H1 (cell line): ENCODE results near the gene PHF13. TPM values are rescaled to one million over a fixed set of nuclear protein-coding genes. Genes with fewer than 3 reads are reported as not detected.

ENCODE experiments used
- CBX8 ChIP-seq: fragments of 300-800, 300-1000 bp; sonication (generic); IDR thresholded peaks from 2 replicates; pipeline ENCODE4 v1.7.1; 2016; ENCODE audit warnings: low read depth, low read length, borderline replicate concordance
- EGR1 ChIP-seq: IDR thresholded peaks from 2 replicates; pipeline ENCODE4 v1.6.1; 2011; ENCODE audit warnings: low read depth, low read length, borderline replicate concordance
- HDAC2 ChIP-seq, 2 experiments: fragments of 300-600 bp in 1 of 2; sonication (generic) in 1 of 2; IDR thresholded peaks; 2 replicates each; pipeline ENCODE4 v1.6.1; 2011 to 2012; ENCODE audit warnings: low read depth in 2 of 2, low read length in 2 of 2, mild to moderate bottlenecking in 2 of 2, moderate library complexity in 2 of 2, borderline replicate concordance in 1 of 2, inconsistent platforms in 1 of 2
- HDAC6 ChIP-seq: IDR thresholded peaks from one replicate; pipeline ENCODE4 v1.7.1; 2012; ENCODE audit warnings: low read depth, mild to moderate bottlenecking, inconsistent platforms, low read length, moderate library complexity
- YY1 ChIP-seq: IDR thresholded peaks from 2 replicates; pipeline ENCODE4 v1.6.1; 2011; ENCODE audit warnings: low read depth, mild to moderate bottlenecking, low read length
- polyA plus RNA-seq, 7 experiments: library from polyadenylated mRNA; depleted of rRNA in 3 of 7; stranded (reverse) in 5 of 7; unstranded in 2 of 7; fragments of >200 nt in 5 of 7; fragments of 200-250 nt in 2 of 7; gene quantifications; 1 replicate in 5 of 7; 2 replicates in 1 of 7; 4 replicates in 1 of 7; pipeline versions ENCODE4 v1.2.1 to v1.2.3, GENCODE V29; 2011 to 2013; ENCODE audit warnings: missing spikeins in 2 of 7, mixed read lengths in 2 of 7
- total RNA-seq: library from RNA; stranded (reverse); fragmentation: NEBNext Ultra II Directional; extraction: Animal tissue kit (Norgen Biotek cat#: 25700); gene quantifications from 2 replicates; pipeline ENCODE4 v1.2.1, GENCODE V29; 2021

The PHF13 gene
- total and polyA plus RNA-seq, 2 of the 8 experiments (the other 6 are each of a cell fraction or from before 2014, with no cell fraction given), result 11.7 to 39.6 TPM

GRCh38 chr1:6645018-6645417 is 31.5 kb downstream of the PHF13 start (continued):
- TF ChIP-seq HDAC6 (no peak), YY1 (no peak), HDAC2 (IDR thresholded peaks at IDR 0.05; ENCODE audit: borderline replicate concordance in 1 of 2, low read depth in 2 of 2, low read length in 2 of 2) (no peak), EGR1 (no peak), CBX8 (no peak)
- TF ChIP-seq, all 59 proteins: peak for 0
